K562 (cell line): Measurements from ENCODE around the gene PIMREG. TPM values are rescaled to one million over a fixed set of nuclear protein-coding genes. Genes with fewer than 3 reads are reported as not detected.

Source experiments
- ARID1B ChIP-seq: fragments of 450-650 bp; IDR thresholded peaks from 2 replicates; pipeline ENCODE4 v1.6.1; 2016; ENCODE audit warnings: antibody characterized with exemption, mild to moderate bottlenecking, inconsistent platforms
- CBFA2T2 ChIP-seq: fragments of 450-650 bp; conservative IDR thresholded peaks from 2 replicates; pipeline ENCODE4 v1.6.1; 2017; ENCODE audit warnings: mild to moderate bottlenecking
- CGGBP1 ChIP-seq: fragments of 250-450 bp; sonication (Bioruptor Pico); IDR thresholded peaks from 2 replicates; pipeline ENCODE4 v1.9.0; 2021; ENCODE audit warnings: mild to moderate bottlenecking
- HDAC2 ChIP-seq: fragments of 450-650 bp; IDR thresholded peaks from 2 replicates; pipeline ENCODE4 v1.6.1; 2016; ENCODE audit warnings: mild to moderate bottlenecking
- HES1 ChIP-seq: fragments of 450-650 bp; IDR thresholded peaks from 2 replicates; pipeline ENCODE4 v1.6.1; 2016; ENCODE audit warnings: low read depth, mild to moderate bottlenecking, moderate library complexity
- ILF3 ChIP-seq: fragments of 450-650 bp; IDR thresholded peaks from 2 replicates; pipeline ENCODE4 v1.6.1; 2018; ENCODE audit warnings: antibody characterized with exemption, mild to moderate bottlenecking, moderate library complexity, borderline replicate concordance
- KDM1A ChIP-seq, 2 experiments: fragments of 450-650 bp; IDR thresholded peaks; 2 replicates each; pipeline ENCODE4 v1.6.1; 2016; ENCODE audit warnings: mild to moderate bottlenecking in 2 of 2
- KLF16 ChIP-seq: IDR thresholded peaks from 2 replicates; pipeline ENCODE4 v1.6.1; 2016; ENCODE audit warnings: antibody characterized with exemption
- MLLT1 ChIP-seq, 2 experiments: fragments of 450-650 bp; IDR thresholded peaks; 2 replicates each; pipeline ENCODE4 v1.6.1; 2016
- MLX ChIP-seq, 2 experiments: fragments of 450-650 bp in 1 of 2; sonication (generic) in 1 of 2; formaldehyde crosslinking; conservative IDR thresholded peaks; 2 replicates each; pipeline versions ENCODE4 v1.4.0 to v1.8.1; 2020 to 2022; ENCODE audit warnings: mild to moderate bottlenecking in 1 of 2, missing genetic modification reagents in 1 of 2
- MNT ChIP-seq, 2 experiments: fragments of 450-650 bp; conservative IDR thresholded peaks; 2 replicates each; pipeline ENCODE4 v1.6.1; 2017; ENCODE audit warnings: mild to moderate bottlenecking in 2 of 2, moderate library complexity in 2 of 2
- NCOR1 ChIP-seq: fragments of 450-650 bp; IDR thresholded peaks from 2 replicates; pipeline ENCODE4 v1.6.1; 2016; ENCODE audit warnings: mild to moderate bottlenecking, moderate library complexity
- NFXL1 ChIP-seq: fragments of 450-650 bp; formaldehyde crosslinking; IDR thresholded peaks from 2 replicates; pipeline ENCODE4 v1.4.0; 2021; ENCODE audit warnings: mild to moderate bottlenecking
- NR4A1 ChIP-seq, 2 experiments: fragments of 250-450 bp in 1 of 2; fragments of 450-650 bp in 1 of 2; sonication (Bioruptor Pico) in 1 of 2; IDR thresholded peaks; 2 replicates each; pipeline versions ENCODE4 v1.4.0 to v1.6.1; 2016 to 2020; ENCODE audit warnings: mild to moderate bottlenecking in 2 of 2, missing compliant biosample characterization in 1 of 2, missing genetic modification characterization in 1 of 2, moderate library complexity in 1 of 2
- PRMT5 ChIP-seq: sonication (generic); formaldehyde crosslinking; IDR thresholded peaks from 2 replicates; pipeline ENCODE4 v1.5.0; 2020; ENCODE audit warnings: missing genetic modification reagents
- RAD51 ChIP-seq: fragments of 450-650 bp; IDR thresholded peaks from 2 replicates; pipeline ENCODE4 v1.7.1; 2016; ENCODE audit warnings: low read depth, mild to moderate bottlenecking, borderline replicate concordance
- SRSF9 ChIP-seq: fragments of 200-400 bp; formaldehyde crosslinking; IDR thresholded peaks from 2 replicates; pipeline ENCODE4 v1.6.1; 2017; ENCODE audit warnings: low read depth, low read length, borderline replicate concordance
- TAL1 ChIP-seq: fragments of 450-650 bp; IDR thresholded peaks from 2 replicates; pipeline ENCODE4 v1.6.1; 2016; ENCODE audit warnings: mild to moderate bottlenecking
- TBL1XR1 ChIP-seq, 2 experiments: IDR thresholded peaks; 2 replicates each; pipeline ENCODE4 v1.6.1; 2012; ENCODE audit warnings: improper control_type of control experiment in 2 of 2, low read length in 2 of 2, mild to moderate bottlenecking in 1 of 2
- TCF7 ChIP-seq: sonication (generic); IDR thresholded peaks from 2 replicates; pipeline ENCODE4 v1.6.1; 2016; ENCODE audit warnings: antibody characterized with exemption, borderline replicate concordance
- ZBTB43 ChIP-seq: sonication (generic); formaldehyde crosslinking; IDR thresholded peaks from 2 replicates; pipeline ENCODE4 v1.8.0; 2023; ENCODE audit warnings: mild to moderate bottlenecking, missing genetic modification reagents
- ZNF263 ChIP-seq: sonication (generic); formaldehyde crosslinking; IDR thresholded peaks from 2 replicates; pipeline ENCODE4 v1.8.0; 2022; ENCODE audit warnings: mild to moderate bottlenecking, missing genetic modification reagents, borderline replicate concordance
- ZNF324 ChIP-seq: fragments of 250-450 bp; sonication (Bioruptor Pico); IDR thresholded peaks from 2 replicates; pipeline ENCODE4 v1.4.0; 2020; ENCODE audit warnings: mild to moderate bottlenecking
- polyA plus RNA-seq, 8 experiments: library from polyadenylated mRNA; depleted of rRNA in 4 of 8; stranded (reverse) in 5 of 8; unstranded in 3 of 8; fragments of >200 nt; fragmentation: Nextera tagmentation in 2 of 8; fragmentation: Illumina TruSeq in 1 of 8; extraction: Ambion mirVana in 2 of 8; extraction: Trizol in 1 of 8; gene quantifications; 2 replicates each; pipeline versions ENCODE4 v1.2.1 to v1.2.3, GENCODE V29; 2011 to 2014; ENCODE audit warnings: inconsistent platforms in 1 of 8, missing spikeins in 1 of 8
- total RNA-seq, 7 experiments: library from RNA; depleted of rRNA in 6 of 7; stranded (reverse); fragments of >200 nt in 6 of 7; fragmentation: Illumina TruSeq in 2 of 7; extraction: Trizol in 2 of 7; gene quantifications; 2 replicates each; pipeline versions ENCODE4 v1.2.1 to v1.2.3, GENCODE V29; 2011 to 2021; ENCODE audit warnings: low replicate concordance in 1 of 7

The PIMREG gene
- total and polyA plus RNA-seq, 9 of the 15 experiments (the other 6 are each of a cell fraction or from before 2014, with no cell fraction given): 1.1 to 16.7 (median 9.4) TPM

GRCh38 chr17:6450926-6451832, 6.9 kb downstream of the PIMREG start (continued):
- TF ChIP-seq MNT (conservative IDR thresholded peaks at IDR 0.05): no peak
- no peak for TF ChIP-seq TCF7
- TF ChIP-seq KLF16: 0 out of 2 replicates have a peak, but pooled peaks have one; percentile 22
- TF ChIP-seq ILF3: no peak
- TF ChIP-seq ZNF324: no peak
- no peak for TF ChIP-seq NFXL1 (CRISPR knock-in tag)
- no peak for TF ChIP-seq CGGBP1 (CRISPR knock-in tag)
- peak; percentile 73 for TF ChIP-seq TAL1
- TF ChIP-seq CBFA2T2: peak; percentile 67
- no peak for TF ChIP-seq NR4A1 (CRISPR knock-in tag; IDR thresholded peaks at IDR 0.05)
- no peak for TF ChIP-seq NR4A1 (tag; IDR thresholded peaks at IDR 0.05)
- no peak for TF ChIP-seq ZBTB43 (CRISPR knock-in tag)
- TF ChIP-seq RAD51: no peak
- TF ChIP-seq NCOR1: peak; percentile 60
- peak; percentile 84 to 86 for TF ChIP-seq KDM1A (IDR thresholded peaks at IDR 0.05)
- TF ChIP-seq TBL1XR1 (IDR thresholded peaks at IDR 0.05; ENCODE audit: low read length in 2 of 2): no peak
- no peak for TF ChIP-seq SRSF9
- peak; percentile 45; the same call in 1 of the 2 replicates for TF ChIP-seq HES1
- no peak for TF ChIP-seq ZNF263 (CRISPR knock-in tag)
- peak; percentile 72 for TF ChIP-seq ARID1B
- TF ChIP-seq HDAC2: no peak
- TF ChIP-seq PRMT5: no peak
- 0 out of 4 replicates have a peak, but pooled peaks of 1 of the 2 experiments have one; percentile 35 for TF ChIP-seq MLLT1 (IDR thresholded peaks at IDR 0.05)
- no peak for TF ChIP-seq MLX (CRISPR knock-in tag; conservative IDR thresholded peaks at IDR 0.05)
